Upper lobe of left lung (tissue), 6 donors: ENCODE results near the gene KCNAB1. TPM values are rescaled to one million over a fixed set of nuclear protein-coding genes. Genes with fewer than 3 reads are reported as not detected.

ENCODE experiments used
- ATAC-seq, 2 donors: fragments of 200-7000 bp; cut with Tn5 transposase; one replicate each; pipeline ENCODE4 v1.9.1; 2022; ENCODE audit warnings: mild to moderate bottlenecking in 2 of 2, moderate library complexity in 2 of 2; ENCODE audit not compliant: low FRiP score in 2 of 2
- DNase-seq, 2 donors: peaks; one replicate each; pipeline ENCODE4 v3.0.0-alpha.2; 2019 to 2020
- H3K27ac ChIP-seq, 4 donors: fragments of 200-600 bp; sonication (generic); one replicate each; pipeline ENCODE4 v1.5.1; 2016 to 2019
- H3K27me3 ChIP-seq, 4 donors: fragments of 200-600 bp; sonication (generic); one replicate each; pipeline ENCODE4 v1.5.1; 2017 to 2019
- H3K36me3 ChIP-seq, 4 donors: fragments of 200-600 bp; sonication (generic); one replicate each; pipeline ENCODE4 v1.5.1; 2016 to 2019
- H3K4me1 ChIP-seq, 4 donors: fragments of 200-600 bp; sonication (generic); one replicate each; pipeline ENCODE4 v1.5.1; 2018 to 2019
- H3K4me3 ChIP-seq, 4 donors: fragments of 200-600 bp; sonication (generic); one replicate each; pipeline ENCODE4 v1.5.1; 2017 to 2019; ENCODE audit warnings: mild to moderate bottlenecking in 2 of 4, moderate library complexity in 1 of 4
- H3K9me3 ChIP-seq, 4 donors: fragments of 200-600 bp; sonication (generic); one replicate each; pipeline ENCODE4 v1.5.1; 2018 to 2019
- EP300 ChIP-seq, 4 donors: sonication (generic); formaldehyde crosslinking; IDR thresholded peaks; one replicate each; pipeline ENCODE4 v1.5.1; 2017; ENCODE audit warnings: antibody characterized with exemption in 4 of 4, control low read depth in 2 of 4
- POLR2A ChIP-seq, 4 donors: fragments of 450-650 bp; IDR thresholded peaks; one replicate each; pipeline ENCODE4 v1.5.1; 2016 to 2017; ENCODE audit warnings: antibody characterized with exemption in 4 of 4, mild to moderate bottlenecking in 2 of 4
- POLR2AphosphoS5 ChIP-seq, 2 donors: sonication (generic); formaldehyde crosslinking; IDR thresholded peaks; one replicate each; pipeline ENCODE4 v1.5.1; 2017; ENCODE audit warnings: antibody characterized with exemption in 2 of 2
- WGBS, 2 donors: methylation state at CpG; one replicate each; pipeline ENCODE4 v1.1.5; 2017 to 2018; 5-methylcytosine and 5-hydroxymethylcytosine counted together
- total RNA-seq, 6 donors: library from RNA; depleted of rRNA in 4 of 6; stranded (reverse); fragments of >200 nt in 4 of 6; gene quantifications; one replicate each; pipeline versions ENCODE4 v1.1.0 to v1.2.1, GENCODE V29; 2016 to 2021
- TF ChIP-seq, protein P1 (sequence below), 6 experiments: fragments of 450-650 bp in 4 of 6; fragments of 200-600 bp in 2 of 6; sonication (generic) in 2 of 6; IDR thresholded peaks; one replicate each; pipeline ENCODE4 v1.5.1; 2016 to 2019; ENCODE audit warnings: antibody characterized with exemption in 6 of 6
- donor health status: DM: no; HTN: no; CAD: no; lungs with moderate emphysema.
- donor health status: DM: no; HTN: yes; CAD: no; lungs with severe emphysema.

Gene KCNAB1
- total RNA-seq, 6 donors from 2014 or later: 0.79 to 5.2 (median 3.0) TPM

DNA sequence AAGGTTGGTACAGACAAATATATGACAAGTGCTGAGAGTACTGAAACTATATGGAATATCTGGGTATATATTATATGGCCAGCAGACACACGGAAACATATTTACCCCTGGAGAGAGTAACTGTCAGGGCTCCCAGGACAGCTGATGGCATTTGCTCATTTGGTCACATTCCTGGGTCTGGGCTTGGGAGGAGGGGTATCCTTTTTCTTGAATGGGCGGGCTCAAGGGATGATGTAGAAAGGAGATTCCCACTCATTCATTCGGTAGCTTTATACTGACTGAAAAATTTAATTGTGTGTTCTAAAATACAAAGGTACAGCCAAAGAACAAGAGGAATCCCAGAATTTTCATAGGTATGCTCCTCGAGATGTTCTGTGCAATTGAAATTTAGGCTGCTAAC lies 131.0 kb downstream of the KCNAB1 start:
- DNase-seq: no peak
- H3K36me3 ChIP-seq: no peaks in the 10 kb centered on the region
- no peaks in the 10 kb centered on the region for H3K9me3 ChIP-seq
- H3K27me3 ChIP-seq: no peaks in the 10 kb centered on the region
- H3K4me3 ChIP-seq: no peak overlapping the region
- H3K27ac ChIP-seq: no peak overlapping the region
- H3K4me1 ChIP-seq: no peaks in the 10 kb centered on the region
- 66 to 74% methylated on average over 4 of the region's 4 CpGs for WGBS, 2 donors
- no peak for TF ChIP-seq POLR2AphosphoS5 (IDR thresholded peaks at IDR 0.05)
- no peak for TF ChIP-seq EP300 (IDR thresholded peaks at IDR 0.05)
- TF ChIP-seq POLR2A (IDR thresholded peaks at IDR 0.05): no peak
- TF ChIP-seq, protein P1, sequence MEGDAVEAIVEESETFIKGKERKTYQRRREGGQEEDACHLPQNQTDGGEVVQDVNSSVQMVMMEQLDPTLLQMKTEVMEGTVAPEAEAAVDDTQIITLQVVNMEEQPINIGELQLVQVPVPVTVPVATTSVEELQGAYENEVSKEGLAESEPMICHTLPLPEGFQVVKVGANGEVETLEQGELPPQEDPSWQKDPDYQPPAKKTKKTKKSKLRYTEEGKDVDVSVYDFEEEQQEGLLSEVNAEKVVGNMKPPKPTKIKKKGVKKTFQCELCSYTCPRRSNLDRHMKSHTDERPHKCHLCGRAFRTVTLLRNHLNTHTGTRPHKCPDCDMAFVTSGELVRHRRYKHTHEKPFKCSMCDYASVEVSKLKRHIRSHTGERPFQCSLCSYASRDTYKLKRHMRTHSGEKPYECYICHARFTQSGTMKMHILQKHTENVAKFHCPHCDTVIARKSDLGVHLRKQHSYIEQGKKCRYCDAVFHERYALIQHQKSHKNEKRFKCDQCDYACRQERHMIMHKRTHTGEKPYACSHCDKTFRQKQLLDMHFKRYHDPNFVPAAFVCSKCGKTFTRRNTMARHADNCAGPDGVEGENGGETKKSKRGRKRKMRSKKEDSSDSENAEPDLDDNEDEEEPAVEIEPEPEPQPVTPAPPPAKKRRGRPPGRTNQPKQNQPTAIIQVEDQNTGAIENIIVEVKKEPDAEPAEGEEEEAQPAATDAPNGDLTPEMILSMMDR (IDR thresholded peaks at IDR 0.05): no peak
- no peak for ATAC-seq

GRCh38 chr3:156252656-156253055 lies 132.3 kb downstream of the KCNAB1 start:
- no peaks in the 10 kb centered on the region for H3K27me3 ChIP-seq
- H3K36me3 ChIP-seq: no peaks in the 10 kb centered on the region
- H3K4me3 ChIP-seq: no peak overlapping the region
- H3K9me3 ChIP-seq: no peaks in the 10 kb centered on the region
- ATAC-seq (no peak), DNase-seq (no peak)
- H3K27ac ChIP-seq: no peak overlapping the region
- WGBS, 2 donors: 77% methylated on average over 3 of the region's 3 CpGs
- no peaks in the 10 kb centered on the region for H3K4me1 ChIP-seq
- TF ChIP-seq EP300 (IDR thresholded peaks at IDR 0.05): no peak
- TF ChIP-seq, protein P1 (IDR thresholded peaks at IDR 0.05): no peak
- no peak for TF ChIP-seq POLR2AphosphoS5 (IDR thresholded peaks at IDR 0.05)
- TF ChIP-seq POLR2A (IDR thresholded peaks at IDR 0.05): no peak

GRCh38 chr3:156253150-156253549 lies 132.8 kb downstream of the KCNAB1 start:
- Histone ChIP-seq H3K4me3 (no peak overlapping the region), H3K4me1 (no peaks in the 10 kb centered on the region), H3K36me3 (no peaks in the 10 kb centered on the region), H3K27me3 (no peaks in the 10 kb centered on the region), H3K9me3 (no peaks in the 10 kb centered on the region), H3K27ac (no peak overlapping the region)
- DNase-seq (no peak), ATAC-seq (no peak)
- no peak for TF ChIP-seq POLR2AphosphoS5 (IDR thresholded peaks at IDR 0.05)
- TF ChIP-seq, protein P1 (IDR thresholded peaks at IDR 0.05): no peak
- TF ChIP-seq POLR2A (IDR thresholded peaks at IDR 0.05): no peak
- no peak for TF ChIP-seq EP300 (IDR thresholded peaks at IDR 0.05)
- 44 to 52% methylated on average over 1 of the region's 1 CpG for WGBS, 2 donors

DNA sequence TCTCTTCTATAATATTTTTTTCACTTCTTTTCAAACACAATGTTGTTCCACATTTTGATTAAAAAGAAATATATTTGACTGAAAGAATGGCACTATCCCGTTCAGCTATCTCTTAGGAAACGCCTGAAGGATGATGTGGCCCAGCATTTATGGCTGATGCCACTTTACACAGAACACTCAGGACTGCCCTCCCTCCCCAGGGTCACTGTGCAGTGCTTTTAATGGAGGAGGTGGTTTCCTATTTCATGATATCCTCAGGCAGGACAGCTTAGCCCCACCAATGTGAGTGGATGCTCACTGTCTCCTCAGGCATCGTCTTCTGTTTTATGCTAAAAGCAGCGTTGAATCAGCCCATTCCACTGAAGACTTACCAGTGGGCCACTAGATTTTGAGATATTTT lies 135.9 kb downstream of the KCNAB1 start:
- Histone ChIP-seq H3K4me1 (no peaks in the 10 kb centered on the region), H3K4me3 (no peak overlapping the region), H3K36me3 (no peaks in the 10 kb centered on the region), H3K27ac (no peak overlapping the region), H3K27me3 (no peaks in the 10 kb centered on the region), H3K9me3 (no peaks in the 10 kb centered on the region)
- DNase-seq (no peak), ATAC-seq (no peak)
- 77 to 84% methylated on average over 4 of the region's 4 CpGs for WGBS, 2 donors
- no peak for TF ChIP-seq POLR2AphosphoS5 (IDR thresholded peaks at IDR 0.05)
- TF ChIP-seq POLR2A (IDR thresholded peaks at IDR 0.05): no peak
- TF ChIP-seq, protein P1 (IDR thresholded peaks at IDR 0.05): no peak
- no peak for TF ChIP-seq EP300 (IDR thresholded peaks at IDR 0.05)

- Histone ChIP-seq H3K4me3 (no peak overlapping the region), H3K9me3 (no peaks in the 10 kb centered on the region), H3K4me1 (no peaks in the 10 kb centered on the region), H3K27ac (no peak overlapping the region), H3K27me3 (no peaks in the 10 kb centered on the region), H3K36me3 (no peaks in the 10 kb centered on the region)
- no peak for ATAC-seq
- no peak for TF ChIP-seq EP300 (IDR thresholded peaks at IDR 0.05)
- TF ChIP-seq, protein P1 (IDR thresholded peaks at IDR 0.05): no peak
- no peak for TF ChIP-seq POLR2AphosphoS5 (IDR thresholded peaks at IDR 0.05)
- no peak for TF ChIP-seq POLR2A (IDR thresholded peaks at IDR 0.05)
- DNase-seq: no peak
Measured at GRCh38 chr3:156256945-156257344, 136.6 kb downstream of the KCNAB1 start.
